Measurements from ENCODE around the gene CAGE1.
A peak's percentile ranks its signal among the peaks of the same experiment; 100 is the strongest.

CAGE1 gene

GRCh38 chr6:7304821-7305220 is 84.7 kb downstream of the CAGE1 start:
- peak in 1 of 3 donors; percentile 23 for DNase-seq

DNA sequence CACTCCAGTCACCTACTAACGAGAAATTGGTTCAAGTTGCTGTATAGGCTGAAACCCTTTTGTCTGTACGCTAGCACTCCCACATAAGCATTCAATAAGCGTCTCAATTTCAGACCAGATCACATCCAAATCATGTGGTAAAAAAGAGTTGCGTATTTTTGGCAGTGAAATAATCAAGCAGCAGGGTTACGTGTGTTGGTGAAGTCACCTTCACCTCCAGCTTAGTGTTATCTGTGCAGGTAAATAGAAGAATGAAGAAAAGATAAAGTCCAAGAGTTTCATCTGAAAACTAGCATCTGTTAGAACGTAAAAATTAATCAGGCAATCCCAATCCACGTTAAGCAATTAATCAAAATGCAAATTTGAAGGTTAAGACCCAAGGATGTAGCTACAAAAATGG is 87.8 kb downstream of the CAGE1 start:
- DNase-seq, result no peak

DNA sequence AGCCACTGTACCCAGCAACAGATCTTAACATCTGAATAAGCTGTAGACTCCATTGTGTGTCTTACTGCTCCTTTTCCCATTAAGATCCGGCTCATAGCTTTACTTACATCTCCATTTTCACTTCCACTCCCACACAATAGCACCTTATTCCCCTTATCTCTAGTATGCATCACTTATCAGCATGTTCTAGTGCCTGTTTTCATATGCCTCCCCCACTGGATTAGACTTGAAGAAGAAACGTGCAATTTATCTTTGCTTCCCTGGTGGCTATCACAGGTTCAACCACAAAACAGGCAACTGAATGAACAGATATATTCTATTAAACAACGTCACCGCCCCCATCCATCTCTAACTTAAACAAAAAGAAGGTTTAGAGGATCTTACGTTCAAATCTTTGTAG is 88.6 kb downstream of the CAGE1 start:
- no peak for DNase-seq

DNA sequence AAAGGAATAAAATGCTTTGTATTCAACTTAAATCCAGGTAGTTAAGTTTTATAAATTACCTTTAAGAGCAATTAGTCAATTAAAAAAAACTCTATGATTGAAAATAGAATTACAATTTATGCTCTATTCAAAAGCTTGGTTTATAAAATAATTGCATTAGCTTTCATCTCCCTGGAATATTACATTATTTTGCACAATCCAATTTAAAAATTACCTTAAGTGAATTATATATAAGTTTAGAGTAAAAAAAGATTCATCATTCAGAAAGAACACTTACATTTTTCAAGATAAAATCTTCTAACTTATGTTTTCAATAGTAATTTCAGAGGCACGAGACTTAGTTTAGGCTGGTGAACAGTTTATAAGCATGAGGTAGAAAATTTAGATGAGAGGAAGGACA is 91.4 kb downstream of the CAGE1 start:
- DNase-seq, result no peak

- DNase-seq, result no peak
These were observed 92.9 kb downstream of the CAGE1 start for GRCh38 chr6:7296602-7297001.

DNA sequence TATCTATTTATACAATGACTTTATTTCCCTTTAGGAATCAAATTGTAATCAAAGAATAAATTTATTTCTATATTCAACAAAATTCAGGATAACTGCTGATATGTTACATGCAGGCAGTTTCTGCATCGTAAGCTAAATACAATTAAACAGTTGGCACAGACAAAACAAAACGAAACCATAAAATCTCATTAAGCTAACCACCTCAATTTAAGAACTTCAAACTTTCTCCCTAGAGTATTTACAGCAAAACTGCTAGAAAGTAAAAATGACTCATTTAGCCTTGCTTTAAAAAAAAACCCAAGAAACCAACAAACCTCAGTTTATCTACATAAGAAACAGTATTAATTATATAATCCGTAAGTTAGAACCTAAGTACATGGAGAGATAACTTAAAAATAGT is 93.6 kb downstream of the CAGE1 start:
- no peak for DNase-seq

GRCh38 chr6:7292596-7293255 is 96.8 kb downstream of the CAGE1 start:
- DNase-seq, result no peak

DNA sequence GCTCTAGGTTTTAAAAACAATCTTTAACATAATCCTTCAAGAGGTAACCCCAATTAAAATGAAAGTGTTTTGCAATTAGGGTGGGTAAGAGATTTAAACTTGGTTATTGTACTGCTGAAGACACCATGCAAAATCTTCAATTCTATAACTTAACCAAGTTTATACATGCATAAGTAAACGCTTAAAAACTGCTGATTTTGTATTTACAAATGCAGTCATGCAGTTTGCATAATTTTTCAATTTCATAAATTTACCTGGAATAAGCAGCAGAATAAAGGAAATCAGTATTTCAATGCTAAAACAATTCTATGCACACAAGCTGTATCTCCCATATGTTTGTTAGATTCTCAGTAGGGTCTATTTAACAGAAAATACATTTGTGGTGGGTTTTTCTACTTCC is 99.5 kb downstream of the CAGE1 start:
- no peak for DNase-seq

DNA sequence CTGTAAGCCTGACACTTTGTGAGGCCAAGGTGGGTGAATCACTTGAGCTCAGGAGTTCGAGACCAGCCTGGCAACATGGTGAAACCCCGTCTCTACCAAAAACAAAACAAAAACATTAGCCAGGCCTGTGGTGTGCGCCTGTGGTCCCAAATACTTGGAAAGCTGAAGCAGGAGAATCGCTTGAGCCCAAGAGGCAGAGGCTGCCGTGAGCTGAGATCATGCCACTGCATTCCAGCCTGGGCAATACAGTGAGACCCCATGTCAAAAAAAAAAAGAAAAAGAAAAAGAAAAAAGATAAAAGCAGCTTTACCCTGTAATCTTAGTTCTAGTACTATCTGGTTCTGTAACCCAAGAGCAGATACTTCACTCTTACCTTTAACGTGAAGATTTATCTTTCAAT is 104.1 kb downstream of the CAGE1 start:
- no peak for DNase-seq

DNA sequence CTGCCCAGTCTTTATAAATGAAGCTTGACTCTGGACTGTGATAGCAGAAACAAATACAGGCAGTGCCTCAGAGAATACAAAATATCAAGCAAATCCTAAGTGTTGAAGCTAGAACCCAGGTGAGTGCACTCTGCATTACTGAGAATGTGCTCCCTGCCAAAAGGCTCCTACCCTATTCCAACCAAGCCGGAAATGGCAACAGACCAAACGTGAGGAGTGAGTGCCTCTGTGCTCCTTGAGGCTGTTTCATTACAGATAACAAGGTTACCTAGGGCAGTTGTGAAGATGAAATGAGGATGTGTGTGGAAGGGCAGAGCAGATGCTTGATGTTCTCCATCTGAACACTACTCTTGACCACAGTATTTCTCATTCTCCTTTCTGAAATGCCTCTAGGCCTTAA is 105.9 kb downstream of the CAGE1 start:
- no peak for DNase-seq

DNA sequence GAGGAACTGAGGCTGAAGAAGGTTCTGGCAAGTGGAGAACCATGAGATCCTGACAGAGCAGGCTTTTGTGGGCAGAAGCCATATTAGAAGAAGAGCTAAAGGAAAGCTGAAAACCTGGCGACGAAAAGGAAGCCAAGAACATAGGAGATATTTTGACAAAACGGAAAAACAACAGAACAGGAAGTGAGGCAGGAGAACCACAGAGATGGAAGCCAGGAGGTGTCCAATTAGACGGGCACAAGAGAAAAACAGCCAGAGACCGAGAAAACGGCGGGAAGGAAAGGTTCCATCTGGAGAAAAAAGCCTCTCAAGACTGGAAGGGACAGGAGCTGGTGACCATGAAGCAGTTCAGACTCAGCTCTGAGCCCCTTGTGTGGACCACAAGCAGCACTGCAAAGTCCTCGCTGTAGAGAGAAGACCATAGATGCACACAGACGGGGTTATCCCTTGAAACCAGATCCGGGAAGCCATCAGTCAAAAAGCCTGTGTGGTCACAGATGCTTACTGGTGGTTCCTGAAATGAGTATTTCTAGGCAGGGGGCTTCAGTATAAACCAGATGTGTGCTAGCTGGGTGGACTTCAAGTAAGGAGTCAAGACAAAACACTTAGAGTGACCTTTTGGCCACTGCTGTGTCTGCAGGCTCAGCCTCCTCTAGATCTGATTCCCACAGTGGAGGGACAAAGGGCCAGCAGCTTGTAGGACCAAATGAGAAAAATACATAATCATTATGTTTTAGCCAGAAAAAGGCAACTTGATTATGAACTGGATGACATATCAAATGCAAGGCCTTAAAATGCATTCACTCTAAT is 107.2 kb downstream of the CAGE1 start:
- no peak for DNase-seq
